Measurements from ENCODE around the gene DGKB. TPM values are rescaled to one million over a fixed set of nuclear protein-coding genes. Genes with fewer than 3 reads are reported as not detected.

DGKB gene
- total and polyA plus RNA-seq, 2 donors (not counting 1 experiment from before 2014, with no cell fraction given), result 0.31 TPM; not detected in 1

GRCh38 chr7:14292737-14293136, 609.8 kb downstream of the DGKB start:
- Histone ChIP-seq H3K27me3 (ENCODE audit: control insufficient read depth, insufficient read depth, low read length) (no peaks in the 10 kb centered on the region), H3K9me3 (ENCODE audit: control insufficient read depth, insufficient read depth, low read depth, low read length) (no peaks in the 10 kb centered on the region), H3K9ac (ENCODE audit: insufficient read depth, low read length) (no peak overlapping the region), H3K79me2 (ENCODE audit: control insufficient read depth, insufficient read depth, low read length) (no peaks in the 10 kb centered on the region), H2AFZ (ENCODE audit: low read length) (no peak overlapping the region), H3K4me3 (replicated peaks in 1 of 4; ENCODE audit: control extremely low read depth in 1 of 4, insufficient read depth in 1 of 4, low read depth in 3 of 4, low read length in 4 of 4) (no peak overlapping the region), H3K36me3 (ENCODE audit: control insufficient read depth, insufficient read depth, low read length) (no peaks in the 10 kb centered on the region), H3K4me1 (ENCODE audit: control insufficient read depth, extremely low read depth, insufficient read depth, low read length) (no peaks in the 10 kb centered on the region), H4K20me1 (ENCODE audit: control insufficient read depth, extremely low read depth, insufficient read depth, low read length) (no peaks in the 10 kb centered on the region), H3K27ac (ENCODE audit: insufficient read depth, low read length) (no peak overlapping the region), H3K4me2 (ENCODE audit: extremely low read depth, insufficient read depth, low read length) (no peak overlapping the region)
- TF ChIP-seq EZH2 (IDR thresholded peaks at IDR 0.05; ENCODE audit: low read length, missing control alignments) (no peak), CTCF (conservative IDR thresholded peaks at IDR 0.05 in 1 of 2, IDR thresholded peaks at IDR 0.05 in 1 of 2; ENCODE audit: low read depth in 1 of 2, low read length in 2 of 2) (no peak)
- DNase-seq (ENCODE audit: low read depth in 2 of 2), result no peak

GRCh38 chr7:14289957-14290356, 612.6 kb downstream of the DGKB start:
- Histone ChIP-seq H3K9me3 (ENCODE audit: control insufficient read depth, insufficient read depth, low read depth, low read length) (no peaks in the 10 kb centered on the region), H3K4me2 (ENCODE audit: extremely low read depth, insufficient read depth, low read length) (no peak overlapping the region), H3K36me3 (ENCODE audit: control insufficient read depth, insufficient read depth, low read length) (no peaks in the 10 kb centered on the region), H3K27ac (ENCODE audit: insufficient read depth, low read length) (no peak overlapping the region), H3K4me3 (replicated peaks in 1 of 4; ENCODE audit: control extremely low read depth in 1 of 4, insufficient read depth in 1 of 4, low read depth in 3 of 4, low read length in 4 of 4) (no peak overlapping the region), H4K20me1 (ENCODE audit: control insufficient read depth, extremely low read depth, insufficient read depth, low read length) (no peaks in the 10 kb centered on the region), H3K9ac (ENCODE audit: insufficient read depth, low read length) (no peak overlapping the region), H3K27me3 (ENCODE audit: control insufficient read depth, insufficient read depth, low read length) (no peaks in the 10 kb centered on the region), H2AFZ (ENCODE audit: low read length) (no peak overlapping the region), H3K4me1 (ENCODE audit: control insufficient read depth, extremely low read depth, insufficient read depth, low read length) (no peaks in the 10 kb centered on the region), H3K79me2 (ENCODE audit: control insufficient read depth, insufficient read depth, low read length) (no peaks in the 10 kb centered on the region)
- TF ChIP-seq CTCF (conservative IDR thresholded peaks at IDR 0.05 in 1 of 2, IDR thresholded peaks at IDR 0.05 in 1 of 2; ENCODE audit: low read depth in 1 of 2, low read length in 2 of 2), result no peak
- TF ChIP-seq EZH2 (IDR thresholded peaks at IDR 0.05; ENCODE audit: low read length, missing control alignments), result no peak
- DNase-seq (ENCODE audit: low read depth in 2 of 2), result no peak

- Histone ChIP-seq H3K27ac (ENCODE audit: insufficient read depth, low read length) (no peak overlapping the region), H3K4me2 (ENCODE audit: extremely low read depth, insufficient read depth, low read length) (no peak overlapping the region), H3K4me3 (replicated peaks in 1 of 4; ENCODE audit: control extremely low read depth in 1 of 4, insufficient read depth in 1 of 4, low read depth in 3 of 4, low read length in 4 of 4) (no peak overlapping the region), H3K9me3 (ENCODE audit: control insufficient read depth, insufficient read depth, low read depth, low read length) (no peaks in the 10 kb centered on the region), H2AFZ (ENCODE audit: low read length) (no peak overlapping the region), H3K79me2 (ENCODE audit: control insufficient read depth, insufficient read depth, low read length) (no peaks in the 10 kb centered on the region), H3K4me1 (ENCODE audit: control insufficient read depth, extremely low read depth, insufficient read depth, low read length) (no peaks in the 10 kb centered on the region), H3K9ac (ENCODE audit: insufficient read depth, low read length) (no peak overlapping the region), H3K36me3 (ENCODE audit: control insufficient read depth, insufficient read depth, low read length) (no peaks in the 10 kb centered on the region), H4K20me1 (ENCODE audit: control insufficient read depth, extremely low read depth, insufficient read depth, low read length) (no peaks in the 10 kb centered on the region), H3K27me3 (ENCODE audit: control insufficient read depth, insufficient read depth, low read length) (no peaks in the 10 kb centered on the region)
- peak in 1 of 2 donors; percentile 54 for DNase-seq (ENCODE audit: low read depth in 2 of 2)
- TF ChIP-seq EZH2 (IDR thresholded peaks at IDR 0.05; ENCODE audit: low read length, missing control alignments) (no peak), CTCF (conservative IDR thresholded peaks at IDR 0.05 in 1 of 2, IDR thresholded peaks at IDR 0.05 in 1 of 2; ENCODE audit: low read depth in 1 of 2, low read length in 2 of 2) (no peak)
Measured at GRCh38 chr7:14288701-14289100, 613.9 kb downstream of the DGKB start.
